Caco-2 (cell line): ENCODE results near the gene SMC3. TPM values are rescaled to one million over a fixed set of nuclear protein-coding genes. Genes with fewer than 3 reads are reported as not detected.

Source experiments
- BruUV-seq: library from RNA; stranded (reverse); fragments of 400-500 nt; replicated peaks from 2 replicates; lab custom pipeline; 2021; lab: Mats Ljungman, UMichigan
- CTCF ChIA-PET: fragments of 300-600 bp; sonication (Branson Sonifier 250); formaldehyde crosslinking; loops from one replicate; lab custom pipeline; 2022; ENCODE audit warnings: antibody characterized with exemption; lab: Charles Lee
- POLR2A ChIA-PET: fragments of 300-600 bp; sonication (Branson Sonifier 250); formaldehyde crosslinking; loops from one replicate; lab custom pipeline; 2022; ENCODE audit warnings: antibody characterized with exemption; lab: Charles Lee
- DNase-seq, 2 experiments: peaks; one replicate each; pipeline versions ENCODE4 v3.0.0 to v3.0.0-alpha.2; 2020 to 2022
- H3K27me3 ChIP-seq: replicated peaks from 2 replicates; pipeline ENCODE4 v1.6.0; 2011; ENCODE audit warnings: low read length; ENCODE audit not compliant: control insufficient read depth, insufficient read depth
- H3K36me3 ChIP-seq: 2 replicates; pipeline ENCODE4 v1.5.1; 2011; ENCODE audit warnings: low read length; ENCODE audit not compliant: control insufficient read depth, insufficient read depth
- H3K4me1 ChIP-seq: fragments of 250-450 bp; sonication (Bioruptor Pico); 2 replicates; pipeline ENCODE4 v1.5.1; 2020; ENCODE audit warnings: mild to moderate bottlenecking
- H3K4me3 ChIP-seq: 2 replicates; pipeline ENCODE4 v1.5.1; 2011; ENCODE audit warnings: low read depth, mild to moderate bottlenecking, control low read depth, low read length
- H3K9me3 ChIP-seq: fragments of 250-450 bp; sonication (Bioruptor Pico); 2 replicates; pipeline ENCODE4 v1.5.1; 2020; ENCODE audit warnings: mild to moderate bottlenecking, moderate library complexity
- H3K27ac Mint-ChIP-seq: one replicate; pipeline ENCODE4 v1.8.0; 2022; ENCODE audit warnings: mixed read lengths; ENCODE audit not compliant: unreplicated experiment
- H3K27me3 Mint-ChIP-seq: one replicate; pipeline ENCODE4 v1.8.0; 2022; ENCODE audit warnings: mixed read lengths; ENCODE audit not compliant: insufficient read depth, unreplicated experiment
- H3K36me3 Mint-ChIP-seq: one replicate; pipeline ENCODE4 v1.8.0; 2022; ENCODE audit warnings: mild to moderate bottlenecking, mixed read lengths; ENCODE audit not compliant: insufficient read depth, unreplicated experiment
- H3K4me1 Mint-ChIP-seq: one replicate; pipeline ENCODE4 v1.8.0; 2022; ENCODE audit warnings: low read depth, mixed read lengths; ENCODE audit not compliant: unreplicated experiment
- H3K4me3 Mint-ChIP-seq: one replicate; pipeline ENCODE4 v1.8.0; 2022; ENCODE audit warnings: mild to moderate bottlenecking, moderate library complexity, mixed read lengths; ENCODE audit not compliant: unreplicated experiment
- H3K9me3 Mint-ChIP-seq: one replicate; pipeline ENCODE4 v1.8.0; 2022; ENCODE audit warnings: mixed read lengths; ENCODE audit not compliant: unreplicated experiment
- CTCF ChIP-seq, 2 experiments: fragments of 200-600 bp in 1 of 2; IDR thresholded peaks; 1 replicate in 1 of 2; 2 replicates in 1 of 2; pipeline versions ENCODE4 v1.5.1 to v1.8.0; 2011 to 2022; ENCODE audit warnings: antibody characterized with exemption in 1 of 2, control low read depth in 1 of 2, inconsistent platforms in 1 of 2, low read depth in 1 of 2, low read length in 1 of 2, mild to moderate bottlenecking in 1 of 2, moderate library complexity in 1 of 2; ENCODE audit not compliant: insufficient read depth in 1 of 2, severe bottlenecking in 1 of 2, unreplicated experiment in 1 of 2
- intact Hi-C: fragments of 100-400 bp; cut with micrococcal nuclease; formaldehyde crosslinking; loops from one replicate; pipeline ENCODE4 v1.10.0; 2022; ENCODE audit not compliant: unreplicated experiment
- total RNA-seq: library from RNA; stranded (reverse); gene quantifications from 2 replicates; pipeline ENCODE4 v1.2.3, GENCODE V29; 2022

The SMC3 gene
- total RNA-seq, 1 experiment from 2014 or later = 95.7 TPM

- Mint-ChIP-seq H3K4me3 (no peak overlapping the region), H3K9me3 (no peaks in the 10 kb centered on the region), H3K27ac (no peak overlapping the region), H3K36me3 (no peaks in the 10 kb centered on the region), H3K4me1 (peaks cover 6% of the 10 kb centered on the region), H3K27me3 (peaks cover 26% of the 10 kb centered on the region)
- Histone ChIP-seq H3K4me3 (no peak overlapping the region), H3K9me3 (no peaks in the 10 kb centered on the region), H3K27me3 (no peaks in the 10 kb centered on the region), H3K36me3 (no peaks in the 10 kb centered on the region), H3K4me1 (no peaks in the 10 kb centered on the region)
- no peak for TF ChIP-seq CTCF (IDR thresholded peaks at IDR 0.05; ENCODE audit: insufficient read depth in 1 of 2, low read depth in 1 of 2, low read length in 1 of 2, severe bottlenecking in 1 of 2, unreplicated experiment in 1 of 2)
- intact Hi-C loops = no loop called here
- POLR2A ChIA-PET = interaction anchor here (0.6 kb wide), 1 partner anchor 156 kb away, joined by 3 read pairs; no protein-coding TSS in a partner anchor
- BruUV-seq = no TSS peak
- CTCF ChIA-PET = no interaction called here
- no peak for DNase-seq
Measured at GRCh38 chr10:110652475-110653118, 85.1 kb downstream of the SMC3 start.

Other genes starting within 250 kb of the SMC3 start
- gene DUSP5, start 69.8 kb upstream of the SMC3 start, total RNA-seq = 15.0 and 18.4 TPM in 2 replicates
- gene RBM20, start 76.6 kb downstream of the SMC3 start, total RNA-seq = 0.35 and 0.36 TPM in 2 replicates